ENCODE results near the gene NTRK3. TPM values are rescaled to one million over a fixed set of nuclear protein-coding genes. Genes with fewer than 3 reads are reported as not detected.

Gene NTRK3
- polyA plus RNA-seq, 1 donor from 2014 or later: 42.7 TPM

GRCh38 chr15:87985451-87985850, 271.1 kb downstream of the NTRK3 start:
- no peaks in the 10 kb centered on the region for H3K9me2 ChIP-seq (ENCODE audit: insufficient read depth, low read length)
- no peak overlapping the region for H3K4me3 ChIP-seq (ENCODE audit: low read length)
- H2AFZ ChIP-seq (ENCODE audit: low read depth, low read length): no peak overlapping the region

GRCh38 chr15:87981969-87982368, 274.6 kb downstream of the NTRK3 start:
- Histone ChIP-seq H3K9me3 (ENCODE audit: low read length) (no peaks in the 10 kb centered on the region), H2AFZ (ENCODE audit: low read depth, low read length) (no peak overlapping the region), H3K9ac (ENCODE audit: low read length) (no peak overlapping the region), H3K27me3 (ENCODE audit: insufficient read depth, low read depth, low read length) (no peaks in the 10 kb centered on the region), H3K4me2 (ENCODE audit: low read length) (no peak overlapping the region), H4K20me1 (ENCODE audit: insufficient read depth) (no peaks in the 10 kb centered on the region), H3F3A (ENCODE audit: insufficient read depth, low read length, poor library complexity, severe bottlenecking) (no peaks in the 10 kb centered on the region), H3K27ac (ENCODE audit: low read length) (no peak overlapping the region), H3K36me3 (ENCODE audit: insufficient read depth, low read length) (no peaks in the 10 kb centered on the region), H3K9me2 (ENCODE audit: insufficient read depth, low read length) (no peaks in the 10 kb centered on the region), H3K79me2 (replicated peaks; ENCODE audit: insufficient read depth, low read length) (no peaks in the 10 kb centered on the region), H3K4me3 (ENCODE audit: low read length) (no peak overlapping the region)
- no peak for TF ChIP-seq REST (IDR thresholded peaks at IDR 0.05; ENCODE audit: borderline replicate concordance)
- TF ChIP-seq MXI1 (conservative IDR thresholded peaks at IDR 0.05; ENCODE audit: poor library complexity, severe bottlenecking): no peak
- TF ChIP-seq CTCF (IDR thresholded peaks at IDR 0.05; ENCODE audit: poor library complexity, severe bottlenecking): no peak
- TF ChIP-seq TAF1 (IDR thresholded peaks at IDR 0.05; ENCODE audit: low read depth): no peak
- TF ChIP-seq EP300 (conservative IDR thresholded peaks at IDR 0.05; ENCODE audit: poor library complexity, severe bottlenecking): no peak
- TF ChIP-seq RAD21 (conservative IDR thresholded peaks at IDR 0.05): no peak

More at GRCh38 chr15:87985451-87985850, 271.1 kb downstream of the NTRK3 start:
- Histone ChIP-seq H3K27ac (ENCODE audit: low read length) (no peak overlapping the region), H4K20me1 (ENCODE audit: insufficient read depth) (no peaks in the 10 kb centered on the region), H3K36me3 (ENCODE audit: insufficient read depth, low read length) (no peaks in the 10 kb centered on the region), H3F3A (ENCODE audit: insufficient read depth, low read length, poor library complexity, severe bottlenecking) (no peaks in the 10 kb centered on the region), H3K27me3 (ENCODE audit: insufficient read depth, low read depth, low read length) (no peaks in the 10 kb centered on the region), H3K9ac (ENCODE audit: low read length) (no peak overlapping the region), H3K4me2 (ENCODE audit: low read length) (no peak overlapping the region), H3K9me3 (ENCODE audit: low read length) (no peaks in the 10 kb centered on the region), H3K79me2 (replicated peaks; ENCODE audit: insufficient read depth, low read length) (no peaks in the 10 kb centered on the region)
- TF ChIP-seq REST (IDR thresholded peaks at IDR 0.05; ENCODE audit: borderline replicate concordance): no peak
- no peak for TF ChIP-seq CTCF (IDR thresholded peaks at IDR 0.05; ENCODE audit: poor library complexity, severe bottlenecking)
- no peak for TF ChIP-seq POLR2AphosphoS5 (IDR thresholded peaks at IDR 0.05)
- TF ChIP-seq EP300 (conservative IDR thresholded peaks at IDR 0.05; ENCODE audit: poor library complexity, severe bottlenecking): no peak
- TF ChIP-seq RAD21 (conservative IDR thresholded peaks at IDR 0.05): no peak
- TF ChIP-seq EZH2 (IDR thresholded peaks at IDR 0.05; ENCODE audit: borderline replicate concordance, insufficient read depth, low read length, poor library complexity, severe bottlenecking): no peak
- TF ChIP-seq SMC3 (conservative IDR thresholded peaks at IDR 0.05; ENCODE audit: poor library complexity): no peak
- TF ChIP-seq MXI1 (conservative IDR thresholded peaks at IDR 0.05; ENCODE audit: poor library complexity, severe bottlenecking): no peak
- no peak for TF ChIP-seq TAF1 (IDR thresholded peaks at IDR 0.05; ENCODE audit: low read depth)

All from neural cell (in vitro differentiated cells).